Measurements from ENCODE around the gene IL17D.

- TF ChIP-seq CTCF (IDR thresholded peaks at IDR 0.05) = no peak
- TF ChIP-seq POLR2AphosphoS5 (IDR thresholded peaks at IDR 0.05) = no peak
- no peak for TF ChIP-seq POLR2A (IDR thresholded peaks at IDR 0.05)
Observed at GRCh38 chr13:20716951-20717350, 13.5 kb downstream of the IL17D start.
